Testis (tissue), 3 donors: ENCODE results near the gene KPNB1. TPM values are rescaled to one million over a fixed set of nuclear protein-coding genes. Genes with fewer than 3 reads are reported as not detected.
"Not testable (repeated sequence)": the region's sequence is repeated elsewhere in the genome, so short reads cannot be mapped to it uniquely, and the experiment has no call there.

ENCODE experiments used
- DNase-seq: peaks from one replicate; pipeline ENCODE4 v3.0.0-alpha.2; 2019
- H3K27ac ChIP-seq, 2 donors: fragments of 200-600 bp; sonication (generic); one replicate each; pipeline ENCODE4 v1.5.1; 2019
- H3K27me3 ChIP-seq: fragments of 200-600 bp; sonication (generic); one replicate; pipeline ENCODE4 v1.5.1; 2019
- H3K36me3 ChIP-seq: fragments of 200-600 bp; sonication (generic); one replicate; pipeline ENCODE4 v1.5.1; 2017; ENCODE audit warnings: low read depth; ENCODE audit errors: missing control alignments
- H3K4me1 ChIP-seq: fragments of 200-600 bp; sonication (generic); one replicate; pipeline ENCODE4 v1.5.1; 2019
- H3K4me3 ChIP-seq, 2 donors: fragments of 200-600 bp; sonication (generic); one replicate each; pipeline ENCODE4 v1.5.1; 2017 to 2019
- H3K9me3 ChIP-seq: fragments of 200-600 bp; sonication (generic); one replicate; pipeline ENCODE4 v1.5.1; 2017
- CTCF ChIP-seq, 3 experiments: fragments of 450-650 bp in 2 of 3; fragments of 200-600 bp in 1 of 3; sonication (generic) in 1 of 3; IDR thresholded peaks; one replicate each; pipeline ENCODE4 v1.5.1; 2016 to 2019; ENCODE audit warnings: antibody characterized with exemption in 3 of 3, mild to moderate bottlenecking in 2 of 3, moderate library complexity in 1 of 3
- POLR2A ChIP-seq: fragments of 450-650 bp; IDR thresholded peaks from one replicate; pipeline ENCODE4 v1.6.1; 2017; ENCODE audit warnings: antibody characterized with exemption, mild to moderate bottlenecking, moderate library complexity
- WGBS, 2 donors: methylation state at CpG; one replicate each; pipeline ENCODE4 v1.1.5; 2018; 5-methylcytosine and 5-hydroxymethylcytosine counted together
- intact Hi-C: fragments of 100-400 bp; cut with DNase I; formaldehyde crosslinking; loops from one replicate; pipeline ENCODE4 v1.15.1; 2023; ENCODE audit warnings: low total_unique reads
- polyA plus RNA-seq: library from polyadenylated mRNA; stranded (reverse); fragments of 350-450 nt; fragmentation: Illumina TruSeq; extraction: RNeasy Lipid Tissue Mini Kit (QIAGEN cat#74804); gene quantifications from one replicate; pipeline ENCODE4 v1.2.3, GENCODE V29; 2014; ENCODE audit warnings: low read depth, low replicate concordance; ENCODE audit not compliant: insufficient read depth
- total RNA-seq, 2 donors: library from RNA; depleted of rRNA; stranded (reverse); fragments of >200 nt; gene quantifications; one replicate each; pipeline ENCODE4 v1.2.3, GENCODE V29; 2016

KPNB1 gene
- total and polyA plus RNA-seq, 3 donors from 2014 or later = 262 to 391 (median 299) TPM

- intact Hi-C loops = no loop called here
- TF ChIP-seq CTCF (IDR thresholded peaks at IDR 0.05) (no peak), POLR2A (no peak)
- no peaks in the 10 kb centered on the region for H3K27me3 ChIP-seq
- no peaks in the 10 kb centered on the region for H3K9me3 ChIP-seq
- no peaks in the 10 kb centered on the region for H3K4me1 ChIP-seq
- no peak overlapping the region for H3K4me3 ChIP-seq
- no peak for DNase-seq
- 82 to 89% methylated on average over 2 of the region's 2 CpGs for WGBS, 2 donors
- H3K27ac ChIP-seq = no peak overlapping the region
- H3K36me3 ChIP-seq = no peaks in the 10 kb centered on the region
Measured at GRCh38 chr17:47682138-47682537, 32.4 kb downstream of the KPNB1 start.

GRCh38 chr17:47682727-47683126, 33.0 kb downstream of the KPNB1 start:
- H3K9me3 ChIP-seq, H3K4me3 ChIP-seq, H3K27me3 ChIP-seq, H3K36me3 ChIP-seq, intact Hi-C loops, DNase-seq, H3K4me1 ChIP-seq, H3K27ac ChIP-seq: not testable (repeated sequence)
- WGBS, 2 donors = 55 to 65% methylated on average over 4 of the region's 4 CpGs

GRCh38 chr17:47684025-47684424, 34.3 kb downstream of the KPNB1 start:
- H3K36me3 ChIP-seq = no peaks in the 10 kb centered on the region

GRCh38 chr17:47684535-47685193, 34.9 kb downstream of the KPNB1 start:
- no peak for DNase-seq
- intact Hi-C loops = no loop called here
- no peak overlapping the region for H3K27ac ChIP-seq
- no peaks in the 10 kb centered on the region for H3K9me3 ChIP-seq
- no peaks in the 10 kb centered on the region for H3K27me3 ChIP-seq
- no peaks in the 10 kb centered on the region for H3K36me3 ChIP-seq
- H3K4me1 ChIP-seq = peaks cover 8% of the 10 kb centered on the region
- no peak overlapping the region for H3K4me3 ChIP-seq
- TF ChIP-seq CTCF (IDR thresholded peaks at IDR 0.05) (no peak), POLR2A (no peak)
- 68 to 76% methylated on average over 4 of the region's 4 CpGs for WGBS, 2 donors

More at GRCh38 chr17:47684025-47684424, 34.3 kb downstream of the KPNB1 start:
- H3K4me1 ChIP-seq = peaks cover 8% of the 10 kb centered on the region
- H3K27me3 ChIP-seq = no peaks in the 10 kb centered on the region
- no peak overlapping the region for H3K27ac ChIP-seq
- WGBS, 2 donors = 88 to 90% methylated on average over 4 of the region's 4 CpGs
- intact Hi-C loops = no loop called here
- no peak for DNase-seq
- no peaks in the 10 kb centered on the region for H3K9me3 ChIP-seq
- TF ChIP-seq POLR2A (no peak), CTCF (IDR thresholded peaks at IDR 0.05) (no peak)
- H3K4me3 ChIP-seq = no peak overlapping the region

GRCh38 chr17:47685556-47686275, 36.0 kb downstream of the KPNB1 start:
- Histone ChIP-seq H3K27ac (no peak overlapping the region), H3K4me1 (peaks cover 8% of the 10 kb centered on the region), H3K27me3 (no peaks in the 10 kb centered on the region), H3K36me3 (no peaks in the 10 kb centered on the region), H3K4me3 (no peak overlapping the region), H3K9me3 (no peaks in the 10 kb centered on the region)
- 87 to 93% methylated on average over 4 of the region's 4 CpGs for WGBS, 2 donors
- DNase-seq = no peak
- intact Hi-C loops = no loop called here
- TF ChIP-seq POLR2A (no peak), CTCF (IDR thresholded peaks at IDR 0.05) (no peak)
